B cell (primary cell): ENCODE data around the gene VIPR2. TPM values are rescaled to one million over a fixed set of nuclear protein-coding genes. Genes with fewer than 3 reads are reported as not detected.

ENCODE experiments used
- ATAC-seq: fragments of 200-7000 bp; cut with Tn5 transposase; one replicate; pipeline ENCODE4 v1.10.0; 2021; ENCODE audit warnings: low read depth, mild to moderate bottlenecking, moderate number of reproducible peaks, moderate library complexity
- CTCF ChIA-PET: fragments of 350-600 bp; sonication (Branson Sonifier 250); formaldehyde crosslinking; loops from one replicate; lab custom pipeline; 2021; ENCODE audit warnings: antibody characterized with exemption, inconsistent platforms; lab: Charles Lee
- POLR2A ChIA-PET: fragments of 350-600 bp; sonication (Branson Sonifier 250); formaldehyde crosslinking; loops from one replicate; lab custom pipeline; 2021; ENCODE audit warnings: antibody characterized with exemption; lab: Charles Lee
- DNase-seq: peaks from one replicate; pipeline ENCODE4 v3.0.0; 2013
- H2AFZ ChIP-seq: 2 replicates; pipeline ENCODE4 v1.6.1; 2012; ENCODE audit warnings: mild to moderate bottlenecking, low read depth, low read length; ENCODE audit not compliant: insufficient read depth, poor library complexity, severe bottlenecking
- H3K27ac ChIP-seq, 2 donors: 1 replicate in 1 of 2; 2 replicates in 1 of 2; pipeline ENCODE4 v1.5.1; 2012 to 2013; ENCODE audit warnings: low read length in 2 of 2, mild to moderate bottlenecking in 2 of 2, moderate library complexity in 1 of 2
- H3K27me3 ChIP-seq, 4 experiments: fragments of 200-600 bp in 1 of 4; sonication (generic) in 1 of 4; replicated peaks in 1 of 4; 1 replicate in 2 of 4; 2 replicates in 2 of 4; pipeline versions ENCODE4 v1.6.1 to v1.7.0; 2013 to 2016; ENCODE audit warnings: low read length in 3 of 4, mild to moderate bottlenecking in 2 of 4, mixed read lengths in 1 of 4, moderate library complexity in 1 of 4; ENCODE audit not compliant: insufficient read depth in 4 of 4, control insufficient read depth in 3 of 4; ENCODE audit errors: control extremely low read depth in 1 of 4
- H3K36me3 ChIP-seq, 2 experiments: replicated peaks in 1 of 2; 1 replicate in 1 of 2; 2 replicates in 1 of 2; pipeline versions ENCODE4 v1.6.1 to v1.7.1; 2013; ENCODE audit warnings: low read length in 1 of 2; ENCODE audit not compliant: insufficient read depth in 2 of 2, control insufficient read depth in 1 of 2; ENCODE audit errors: control extremely low read depth in 1 of 2, extremely low read depth in 1 of 2
- H3K4me1 ChIP-seq, 2 donors: fragments of 200-600 bp in 1 of 2; sonication (generic) in 1 of 2; 1 replicate in 1 of 2; 2 replicates in 1 of 2; pipeline versions ENCODE4 v1.5.1 to v1.6.1; 2013 to 2017; ENCODE audit warnings: low read length in 2 of 2; ENCODE audit not compliant: control insufficient read depth in 2 of 2, insufficient read depth in 2 of 2
- H3K4me2 ChIP-seq: replicated peaks from 2 replicates; pipeline ENCODE3; 2012; ENCODE audit warnings: mild to moderate bottlenecking, low read depth, low read length; ENCODE audit not compliant: poor library complexity, severe bottlenecking
- H3K4me3 ChIP-seq, 5 experiments: fragments of 200-600 bp in 1 of 5; sonication (generic) in 1 of 5; 1 replicate in 3 of 5; 2 replicates in 2 of 5; pipeline versions ENCODE4 v1.5.1 to v1.7.0; 2011 to 2016; ENCODE audit warnings: low read length in 4 of 5, mild to moderate bottlenecking in 4 of 5, low read depth in 2 of 5, control low read depth in 1 of 5, moderate library complexity in 1 of 5; ENCODE audit not compliant: insufficient read depth in 1 of 5; ENCODE audit errors: control extremely low read depth in 1 of 5, extremely low read depth in 1 of 5
- H3K79me2 ChIP-seq: fragments of 200-600 bp; sonication (generic); one replicate; pipeline ENCODE4 v1.6.0; 2016; ENCODE audit warnings: low read length; ENCODE audit not compliant: control insufficient read depth, insufficient read depth
- H3K9ac ChIP-seq: fragments of 200-600 bp; sonication (generic); 2 replicates; pipeline ENCODE4 v1.6.1; 2017; ENCODE audit warnings: mild to moderate bottlenecking, low read length, moderate library complexity
- H3K9me3 ChIP-seq, 3 donors: one replicate each; pipeline versions ENCODE4 v1.6.1 to v1.7.1; 2013; ENCODE audit warnings: low read length in 2 of 3; ENCODE audit not compliant: control insufficient read depth in 2 of 3, insufficient read depth in 1 of 3; ENCODE audit errors: control extremely low read depth in 1 of 3
- H4K20me1 ChIP-seq: 2 replicates; pipeline ENCODE4 v1.6.0; 2012; ENCODE audit warnings: mild to moderate bottlenecking, low read length; ENCODE audit not compliant: insufficient read depth, control insufficient read depth, poor library complexity, severe bottlenecking
- H3K27ac Mint-ChIP-seq: one replicate; pipeline ENCODE4 v1.8.0; 2021; ENCODE audit warnings: mixed read lengths
- H3K27me3 Mint-ChIP-seq: one replicate; pipeline ENCODE4 v1.8.0; 2021; ENCODE audit warnings: mixed read lengths
- H3K4me1 Mint-ChIP-seq: one replicate; pipeline ENCODE4 v1.8.0; 2021; ENCODE audit warnings: mixed read lengths
- H3K4me3 Mint-ChIP-seq: one replicate; pipeline ENCODE4 v1.8.0; 2021; ENCODE audit warnings: mixed read lengths
- H3K9me3 Mint-ChIP-seq: one replicate; pipeline ENCODE4 v1.8.0; 2022; ENCODE audit warnings: mixed read lengths; ENCODE audit not compliant: insufficient read depth
- EZH2 ChIP-seq: IDR thresholded peaks from 2 replicates; pipeline ENCODE4 v1.6.1; 2012; ENCODE audit warnings: borderline replicate concordance, low read depth, mild to moderate bottlenecking, moderate library complexity, low read length; ENCODE audit not compliant: insufficient read depth, poor library complexity, severe bottlenecking
- WGBS: methylation state at CpG from one replicate; pipeline ENCODE4 v1.1.5; 2013; ENCODE audit warnings: missing lambda C conversion rate; ENCODE audit not compliant: insufficient coverage; 5-methylcytosine and 5-hydroxymethylcytosine counted together
- intact Hi-C: fragments of 100-400 bp; cut with micrococcal nuclease; formaldehyde crosslinking; loops from one replicate; pipeline ENCODE4 v1.10.0; 2022
- polyA plus RNA-seq: library from polyadenylated mRNA; depleted of rRNA; stranded (reverse); fragments of >200 nt; gene quantifications from 2 replicates; pipeline ENCODE4 v1.2.3, GENCODE V29; 2012
- total RNA-seq, 2 donors: library from RNA; stranded (reverse); fragments of 120-200 nt in 1 of 2; gene quantifications; 1 replicate in 1 of 2; 2 replicates in 1 of 2; pipeline versions ENCODE4 v1.2.3 to v1.2.4, GENCODE V29; 2013 to 2022
- TF ChIP-seq, protein P1 (sequence below): fragments of 200-600 bp; IDR thresholded peaks from one replicate; pipeline ENCODE4 v1.8.0; 2022; ENCODE audit warnings: antibody characterized with exemption, mild to moderate bottlenecking

Gene VIPR2
- total and polyA plus RNA-seq, 2 donors (not counting 1 experiment from before 2014, with no cell fraction given), result not detected

DNA sequence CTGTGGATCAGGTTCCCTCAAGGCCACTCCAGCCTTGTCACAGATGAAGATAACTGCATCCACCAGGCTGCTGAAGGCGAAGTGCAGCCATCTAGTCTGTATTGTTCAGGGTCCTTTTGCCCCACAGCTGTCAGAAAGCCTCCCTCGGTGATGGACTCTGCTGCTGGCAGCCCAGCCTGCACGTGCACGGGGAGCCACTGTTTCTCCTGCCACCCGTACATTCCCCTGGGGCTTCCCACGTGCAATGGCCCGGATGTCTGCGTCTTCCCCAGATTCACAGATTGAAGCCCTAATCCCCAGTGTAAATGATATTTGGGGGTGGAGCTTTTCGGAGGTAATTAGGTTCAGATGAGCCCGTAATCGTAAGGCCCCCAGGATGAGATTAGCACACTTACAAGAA, 46.6 kb upstream of the VIPR2 start:
- Histone ChIP-seq H3K9me3 (peaks cover 2 to 7% (median 3%) of the 10 kb centered on the region in 3 donors), H2AFZ (no peak overlapping the region), H3K36me3 (no peaks in the 10 kb centered on the region), H3K4me2 (no peak overlapping the region), H3K79me2 (no peaks in the 10 kb centered on the region), H3K27me3 (no peaks in the 10 kb centered on the region), H4K20me1 (no peaks in the 10 kb centered on the region), H3K9ac (no peak overlapping the region), H3K27ac (no peak overlapping the region), H3K4me3 (no peak overlapping the region), H3K4me1 (no peaks in the 10 kb centered on the region)
- no peak for TF ChIP-seq EZH2
- TF ChIP-seq, protein P1, sequence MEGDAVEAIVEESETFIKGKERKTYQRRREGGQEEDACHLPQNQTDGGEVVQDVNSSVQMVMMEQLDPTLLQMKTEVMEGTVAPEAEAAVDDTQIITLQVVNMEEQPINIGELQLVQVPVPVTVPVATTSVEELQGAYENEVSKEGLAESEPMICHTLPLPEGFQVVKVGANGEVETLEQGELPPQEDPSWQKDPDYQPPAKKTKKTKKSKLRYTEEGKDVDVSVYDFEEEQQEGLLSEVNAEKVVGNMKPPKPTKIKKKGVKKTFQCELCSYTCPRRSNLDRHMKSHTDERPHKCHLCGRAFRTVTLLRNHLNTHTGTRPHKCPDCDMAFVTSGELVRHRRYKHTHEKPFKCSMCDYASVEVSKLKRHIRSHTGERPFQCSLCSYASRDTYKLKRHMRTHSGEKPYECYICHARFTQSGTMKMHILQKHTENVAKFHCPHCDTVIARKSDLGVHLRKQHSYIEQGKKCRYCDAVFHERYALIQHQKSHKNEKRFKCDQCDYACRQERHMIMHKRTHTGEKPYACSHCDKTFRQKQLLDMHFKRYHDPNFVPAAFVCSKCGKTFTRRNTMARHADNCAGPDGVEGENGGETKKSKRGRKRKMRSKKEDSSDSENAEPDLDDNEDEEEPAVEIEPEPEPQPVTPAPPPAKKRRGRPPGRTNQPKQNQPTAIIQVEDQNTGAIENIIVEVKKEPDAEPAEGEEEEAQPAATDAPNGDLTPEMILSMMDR, result no peak
- Mint-ChIP-seq H3K4me1 (peaks cover 2% of the 10 kb centered on the region), H3K4me3 (no peak overlapping the region), H3K27me3 (no peaks in the 10 kb centered on the region), H3K27ac (no peak overlapping the region), H3K9me3 (peaks cover 8% of the 10 kb centered on the region)
- ChIA-PET CTCF (no interaction called here), POLR2A (no interaction called here)
- ATAC-seq (no peak), DNase-seq (no peak)
- 89% methylated on average over 8 of the region's 11 CpGs for WGBS
- intact Hi-C loops, result no loop called here

DNA sequence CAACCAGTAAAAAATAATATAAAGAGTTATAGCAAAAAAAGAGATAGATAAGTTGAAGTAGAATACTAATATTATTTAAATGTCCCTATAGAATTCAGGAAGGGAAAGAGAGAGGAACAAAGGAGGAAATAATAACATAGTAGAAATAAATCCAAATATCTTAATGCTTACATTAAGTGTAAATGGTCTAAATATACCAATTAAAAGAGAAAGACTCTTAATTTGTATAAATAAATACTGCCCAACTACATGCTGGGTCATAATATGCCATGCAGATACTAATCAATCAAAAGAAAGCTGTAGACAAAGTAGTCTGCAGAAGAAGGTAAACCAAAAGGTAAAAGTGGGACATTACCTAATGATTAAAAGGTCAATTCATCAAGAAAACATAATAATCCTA, 43.3 kb upstream of the VIPR2 start:
- ATAC-seq, result no peak
- no peak overlapping the region for H2AFZ ChIP-seq
- no peak overlapping the region for H3K27ac ChIP-seq

More for the DNA sequence above, 43.3 kb upstream of the VIPR2 start:
- DNase-seq, result no peak
- Mint-ChIP-seq H3K27ac (no peak overlapping the region), H3K27me3 (peaks cover 6% of the 10 kb centered on the region), H3K4me3 (no peak overlapping the region), H3K4me1 (no peaks in the 10 kb centered on the region), H3K9me3 (peaks cover 9% of the 10 kb centered on the region)
- H4K20me1 ChIP-seq, result no peaks in the 10 kb centered on the region
- H3K4me1 ChIP-seq, result no peaks in the 10 kb centered on the region
- TF ChIP-seq, protein P1, result no peak
- no peak for TF ChIP-seq EZH2
- H3K4me3 ChIP-seq, result no peak overlapping the region
- intact Hi-C loops, result no loop called here
- no peaks in the 10 kb centered on the region for H3K79me2 ChIP-seq
- H3K4me2 ChIP-seq, result no peak overlapping the region
- H3K9ac ChIP-seq, result no peak overlapping the region
- ChIA-PET CTCF (no interaction called here), POLR2A (no interaction called here)
- H3K9me3 ChIP-seq, result peaks cover 2 to 7% (median 3%) of the 10 kb centered on the region in 3 donors
- H3K36me3 ChIP-seq, result no peaks in the 10 kb centered on the region
- no peaks in the 10 kb centered on the region for H3K27me3 ChIP-seq
